Activated CD4-positive, alpha-beta T cell treated with anti-CD3 and anti-CD28 coated beads for 24 hours (primary cell): ENCODE data around the gene SLC22A16.
"Not testable (repeated sequence)": the region's sequence is repeated elsewhere in the genome, so short reads cannot be mapped to it uniquely, and the experiment has no call there.

ENCODE experiments used
- DNase-seq, 2 donors: peaks; one replicate each; pipeline ENCODE4 v3.0.0-alpha.2; 2020; ENCODE audit warnings: low read depth in 2 of 2

SLC22A16 gene, protein sequence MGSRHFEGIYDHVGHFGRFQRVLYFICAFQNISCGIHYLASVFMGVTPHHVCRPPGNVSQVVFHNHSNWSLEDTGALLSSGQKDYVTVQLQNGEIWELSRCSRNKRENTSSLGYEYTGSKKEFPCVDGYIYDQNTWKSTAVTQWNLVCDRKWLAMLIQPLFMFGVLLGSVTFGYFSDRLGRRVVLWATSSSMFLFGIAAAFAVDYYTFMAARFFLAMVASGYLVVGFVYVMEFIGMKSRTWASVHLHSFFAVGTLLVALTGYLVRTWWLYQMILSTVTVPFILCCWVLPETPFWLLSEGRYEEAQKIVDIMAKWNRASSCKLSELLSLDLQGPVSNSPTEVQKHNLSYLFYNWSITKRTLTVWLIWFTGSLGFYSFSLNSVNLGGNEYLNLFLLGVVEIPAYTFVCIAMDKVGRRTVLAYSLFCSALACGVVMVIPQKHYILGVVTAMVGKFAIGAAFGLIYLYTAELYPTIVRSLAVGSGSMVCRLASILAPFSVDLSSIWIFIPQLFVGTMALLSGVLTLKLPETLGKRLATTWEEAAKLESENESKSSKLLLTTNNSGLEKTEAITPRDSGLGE

DNA sequence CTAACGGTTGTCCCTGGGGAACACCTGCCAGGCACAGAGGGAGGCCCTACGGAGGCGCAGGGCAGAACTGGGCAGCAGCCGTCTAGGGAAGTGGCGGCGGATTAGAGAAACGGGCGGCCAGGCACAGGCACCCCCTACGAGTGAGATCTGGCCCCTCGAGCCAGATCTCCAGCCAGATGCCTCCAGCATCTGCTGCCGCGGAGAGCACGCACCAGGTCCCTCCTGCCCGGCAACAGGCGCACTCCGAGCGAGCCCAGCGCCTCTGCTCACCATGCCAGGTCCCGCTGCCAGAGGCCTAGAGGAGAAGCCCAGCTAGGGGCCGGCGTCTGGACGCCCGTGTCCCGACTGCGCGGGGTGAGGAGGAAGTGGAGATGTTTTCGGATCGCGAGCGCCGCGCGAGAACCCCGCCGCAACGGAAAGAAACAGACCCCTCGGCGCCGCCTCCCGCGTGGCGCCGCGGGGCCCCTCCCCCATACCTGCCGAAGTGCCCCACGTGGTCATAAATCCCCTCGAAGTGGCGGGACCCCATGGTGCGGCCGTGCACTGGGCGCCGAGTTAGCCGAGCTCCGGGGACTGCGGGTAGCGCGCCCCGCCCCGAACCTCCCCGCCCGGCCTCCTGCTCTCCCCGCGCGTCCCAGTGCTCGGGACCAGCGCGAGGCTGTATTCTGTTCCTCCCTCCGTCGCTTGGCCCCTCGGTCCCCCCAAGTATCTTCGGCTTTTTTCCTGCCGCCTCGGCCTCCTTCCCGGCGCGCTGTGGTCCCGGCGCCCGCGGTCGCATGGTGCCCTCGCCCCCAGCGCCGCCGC, at the start of gene SLC22A16:
Gene SLC22A16 (minus strand): TSS at position 568 of the 804 bp plus-strand sequence. CDS start 39 bp downstream, at position 529.
- DNase-seq, result no peak

DNA sequence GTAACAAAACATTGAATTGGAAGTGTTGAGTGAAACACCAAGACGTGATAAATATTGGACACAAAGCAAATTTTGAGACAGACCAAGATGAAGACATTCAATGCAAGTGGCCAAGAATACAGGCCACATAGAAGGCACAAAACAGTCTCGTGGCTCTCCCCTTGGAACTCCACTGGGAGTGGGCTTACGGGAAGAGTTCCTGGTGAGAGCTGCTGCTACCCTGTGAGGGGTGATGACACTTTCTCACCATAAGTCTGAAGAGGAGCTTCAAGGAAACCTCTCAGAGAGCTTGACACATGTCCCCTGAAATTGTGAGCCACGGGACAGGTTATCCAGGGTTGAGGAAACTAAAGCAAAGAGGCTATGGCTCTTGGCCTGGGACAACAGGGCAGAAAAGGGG, 48.6 kb upstream of the SLC22A16 start:
- no peak for DNase-seq

DNA sequence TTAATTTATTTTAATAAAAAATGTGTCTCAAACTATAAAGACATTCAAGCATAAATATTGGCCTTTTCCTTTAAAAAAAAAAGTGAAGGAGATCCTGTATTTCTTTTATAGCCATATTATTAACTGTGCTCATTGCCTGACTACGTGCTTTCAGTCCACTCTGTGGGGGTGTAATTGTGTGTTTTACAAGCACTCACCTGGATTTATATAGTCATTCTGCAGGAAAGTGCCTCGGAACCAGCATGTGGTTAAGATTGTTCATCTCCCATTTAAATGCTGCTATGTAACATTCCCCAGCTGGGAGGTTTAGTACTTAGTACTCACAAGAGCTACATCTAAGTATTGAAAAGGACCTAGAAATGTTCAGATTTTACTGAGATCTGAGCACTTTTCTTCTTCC, 47.9 kb upstream of the SLC22A16 start:
- DNase-seq, result no peak

DNA sequence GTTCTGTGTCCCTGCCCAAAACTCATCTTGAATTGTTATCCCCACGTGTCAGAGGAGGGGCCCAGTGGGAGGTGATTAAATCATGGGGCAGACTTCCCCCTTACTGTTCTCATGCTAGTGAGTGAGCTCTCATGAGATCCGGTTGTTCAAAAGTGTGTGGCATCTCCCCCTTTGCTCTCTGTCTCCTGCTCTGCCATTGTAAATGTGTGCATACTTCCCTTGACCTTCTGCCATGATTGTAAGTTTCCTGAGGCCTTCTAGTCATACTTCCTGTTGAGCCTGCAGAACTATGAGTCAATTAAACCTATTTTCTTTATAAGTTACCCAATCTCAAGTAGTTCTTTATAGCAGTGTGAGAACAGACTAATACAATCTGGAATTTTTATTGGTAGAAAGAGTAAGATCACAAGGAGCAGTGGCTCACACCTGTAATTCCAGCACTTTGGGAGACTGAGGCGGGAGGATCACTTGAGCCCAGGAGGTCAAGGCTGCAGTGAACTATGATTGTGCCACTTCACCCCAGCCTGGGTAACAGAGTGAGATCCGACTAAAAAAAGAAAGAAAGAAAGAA, 47.1 kb upstream of the SLC22A16 start:
- DNase-seq, result no peak

DNA sequence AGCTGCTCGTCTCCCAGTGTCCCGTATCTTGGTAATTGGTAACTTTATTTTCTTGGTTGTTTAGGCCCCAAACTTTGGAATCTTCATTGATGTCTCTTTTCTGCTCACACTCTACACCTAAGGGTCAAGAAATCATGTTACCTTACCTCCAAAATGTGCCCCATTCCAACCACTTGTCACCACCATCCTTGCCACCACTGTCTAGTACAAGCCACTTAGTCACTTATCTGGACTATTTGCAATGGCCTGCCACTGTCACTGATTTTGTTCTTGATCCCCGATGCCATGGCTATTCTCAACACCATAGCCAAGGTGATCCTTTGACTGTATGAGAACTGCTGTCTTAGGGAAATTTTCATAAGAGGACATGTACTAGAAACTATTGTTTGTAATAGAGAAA, 46.0 kb upstream of the SLC22A16 start:
- no peak for DNase-seq

DNA sequence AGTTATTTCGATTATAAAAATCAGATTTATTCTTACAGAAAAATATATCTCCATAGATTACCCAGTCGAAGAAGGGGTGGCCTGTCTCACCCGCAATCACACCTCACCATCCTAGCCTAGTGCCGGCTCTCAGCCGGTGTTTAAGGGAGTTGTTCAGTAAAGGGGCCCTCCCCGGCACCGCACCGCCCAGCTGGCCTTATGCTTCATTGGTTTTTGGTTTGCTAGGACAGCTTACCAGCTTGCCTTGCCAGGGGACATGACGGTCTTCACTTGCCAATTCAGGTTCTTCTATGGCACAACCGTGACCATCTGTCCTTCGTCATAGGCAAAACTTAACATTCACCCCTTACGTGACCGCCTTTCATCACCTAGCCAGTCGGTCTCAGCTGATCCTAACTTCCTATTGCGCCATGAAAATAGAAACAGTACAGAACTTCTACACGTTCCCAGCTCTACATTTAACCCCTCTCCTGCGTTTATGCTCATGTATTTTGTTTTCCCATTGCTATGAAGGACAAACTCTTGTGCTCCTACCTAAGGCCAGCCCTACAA, 44.7 kb upstream of the SLC22A16 start:
- DNase-seq, result no peak

DNA sequence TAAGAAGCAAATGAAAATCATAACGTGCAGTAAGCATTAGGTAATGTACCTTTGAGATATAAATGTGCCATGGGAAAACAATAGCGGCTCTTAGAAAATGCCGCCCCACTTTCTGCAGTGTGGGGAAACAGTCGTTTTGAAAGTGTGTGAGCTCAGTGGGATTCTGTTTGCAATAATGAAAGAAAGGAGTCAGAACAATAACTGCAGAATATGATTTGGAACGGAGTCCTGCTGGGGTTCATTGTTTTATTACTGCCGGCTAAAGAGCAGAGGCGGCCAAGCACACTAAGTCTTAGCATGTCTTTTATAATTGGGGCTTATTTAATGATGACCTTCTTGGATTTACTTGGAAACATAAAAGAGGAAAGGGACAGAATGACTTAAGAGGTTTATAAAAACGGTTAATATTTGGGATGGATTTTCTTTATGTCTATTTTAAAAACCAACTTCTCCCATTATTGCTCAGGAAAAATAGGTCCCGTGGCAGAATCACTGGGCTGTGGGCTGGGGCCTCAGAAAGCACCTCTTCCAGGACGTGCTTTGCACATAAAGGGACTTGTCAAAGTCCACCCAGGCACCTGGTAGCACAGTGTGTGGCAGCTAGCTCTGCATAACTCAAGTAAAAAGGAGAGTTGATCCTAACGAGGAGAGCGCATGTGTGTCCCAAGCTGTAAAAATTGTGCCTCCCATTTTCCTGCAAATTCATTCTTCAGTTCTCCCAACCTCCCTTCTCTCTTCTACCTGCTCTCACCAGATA, 44.0 kb upstream of the SLC22A16 start:
- DNase-seq, result no peak

DNA sequence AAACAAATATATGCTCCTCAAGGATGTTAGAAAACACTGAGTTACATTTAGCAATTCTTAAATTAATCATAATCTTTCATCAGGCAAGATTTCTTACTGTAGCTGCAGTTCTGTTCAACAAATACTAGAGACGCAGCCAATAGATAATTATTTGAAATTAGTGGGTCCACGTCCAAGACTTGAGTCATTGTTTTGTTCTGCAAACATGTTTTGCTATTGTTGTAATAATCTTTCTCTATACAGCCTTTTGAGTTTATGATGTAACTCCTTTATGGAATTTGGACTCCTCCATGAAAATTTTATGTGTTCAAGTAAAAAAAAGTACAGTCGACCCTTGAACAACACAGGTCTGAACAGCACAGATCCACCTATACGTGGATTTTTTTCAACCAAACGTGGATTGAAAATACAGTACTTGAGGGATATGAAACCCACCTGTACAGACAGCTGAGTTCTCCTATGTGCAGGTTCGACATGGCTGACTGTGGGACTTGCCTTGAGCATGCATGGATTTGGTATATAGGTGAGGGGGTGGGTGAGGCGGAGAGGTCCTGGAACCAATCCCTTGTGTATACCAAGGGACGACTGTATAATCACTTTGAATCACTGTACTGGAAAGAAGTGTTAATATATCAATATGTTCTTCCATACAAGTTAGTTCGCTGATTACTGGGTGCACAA, 41.3 kb upstream of the SLC22A16 start:
- no peak for DNase-seq

DNA sequence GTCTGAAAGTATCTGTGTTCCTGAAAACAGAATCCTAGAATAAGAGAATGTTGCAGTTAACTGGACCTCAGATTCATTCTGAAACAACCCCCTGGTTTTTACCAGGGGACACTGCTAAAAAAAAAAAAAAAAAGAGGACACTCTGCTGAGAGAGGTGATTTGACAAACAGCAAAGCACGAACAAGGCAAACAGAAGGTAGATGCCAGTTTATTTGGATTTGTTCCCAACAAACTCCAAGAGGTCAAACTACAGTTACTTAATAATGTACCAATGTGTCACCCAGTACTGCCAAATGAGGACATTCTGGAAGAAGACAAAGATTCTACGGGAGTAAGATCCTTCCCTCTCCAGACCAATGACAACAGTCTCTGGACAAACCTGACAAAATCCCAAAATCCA, 40.6 kb upstream of the SLC22A16 start:
- no peak for DNase-seq

DNA sequence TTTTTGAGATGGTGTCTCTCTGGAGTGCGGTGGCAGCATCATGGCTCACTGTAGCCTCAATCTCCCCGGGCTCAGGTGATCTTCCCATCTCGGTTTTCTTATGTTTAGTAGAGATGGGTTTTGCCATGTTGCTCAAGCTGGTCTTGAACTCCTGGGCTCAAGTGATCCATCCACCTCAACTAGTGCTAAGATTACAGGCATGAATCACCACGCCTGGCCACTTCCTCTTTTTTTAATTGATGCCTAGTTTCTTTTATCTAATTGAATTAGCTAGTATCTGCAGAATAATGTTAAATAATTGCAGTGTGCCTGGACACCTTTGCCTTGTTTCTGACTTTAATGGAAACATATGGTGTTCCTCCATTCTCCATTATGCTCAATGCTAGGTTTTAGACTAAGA, 38.4 kb upstream of the SLC22A16 start:
- DNase-seq, result no peak

DNA sequence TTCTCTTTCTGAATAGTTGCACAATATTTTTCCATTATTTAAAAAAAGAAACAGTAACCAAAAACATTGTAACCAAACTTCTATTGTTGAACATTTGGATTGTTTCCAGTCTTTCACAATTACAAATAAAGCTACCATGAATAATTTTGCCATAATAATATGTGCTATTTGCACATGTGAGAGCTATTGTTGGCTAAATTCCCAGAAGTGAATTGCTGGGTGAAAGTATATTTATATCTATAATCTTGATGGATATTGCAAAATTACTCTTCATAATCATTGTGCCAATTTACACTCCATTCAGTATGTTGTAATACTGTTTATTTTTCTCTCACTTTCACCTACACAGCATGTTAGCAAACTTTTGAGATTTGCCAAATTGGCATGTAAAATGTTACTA, 36.6 kb upstream of the SLC22A16 start:
- DNase-seq, result no peak

DNA sequence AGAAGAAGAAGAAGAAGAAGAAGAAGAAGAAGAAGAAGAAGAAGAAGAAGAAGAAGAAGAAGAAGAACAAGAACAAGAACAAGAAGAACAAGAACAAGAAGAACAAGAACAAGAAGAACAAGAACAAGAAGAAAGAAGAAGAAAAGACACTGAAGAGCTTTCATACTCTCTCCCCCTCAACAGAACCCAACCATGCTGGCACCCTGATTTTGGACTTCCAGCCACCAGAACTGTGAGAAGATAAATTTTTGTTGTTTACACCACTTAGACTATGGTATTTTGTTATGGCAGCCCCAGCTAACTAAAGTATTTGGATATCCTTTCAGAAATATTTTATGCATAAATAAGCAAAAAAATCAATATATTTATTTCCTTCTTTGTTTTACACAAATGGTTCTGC, 36.1 kb upstream of the SLC22A16 start:
- DNase-seq, result not testable (repeated sequence)

DNA sequence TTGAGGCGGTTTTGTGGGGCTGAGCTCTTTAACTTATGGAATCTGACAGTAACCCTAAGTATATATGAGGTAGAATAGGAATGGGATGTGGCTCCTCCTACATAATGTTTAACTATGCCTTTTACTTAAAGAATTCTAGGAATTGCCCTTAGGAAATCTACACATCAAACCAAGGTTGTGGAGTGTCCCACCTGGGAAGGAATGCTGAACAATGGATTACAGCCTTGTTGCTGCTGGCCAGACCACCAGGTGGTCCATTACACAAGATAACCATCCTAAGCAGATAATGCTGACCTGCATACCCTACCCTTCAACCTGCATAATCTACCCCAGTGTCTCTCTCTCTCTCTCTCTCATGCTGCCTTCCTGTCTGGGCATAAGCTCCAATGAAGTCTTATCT, 35.0 kb upstream of the SLC22A16 start:
- DNase-seq, result no peak

DNA sequence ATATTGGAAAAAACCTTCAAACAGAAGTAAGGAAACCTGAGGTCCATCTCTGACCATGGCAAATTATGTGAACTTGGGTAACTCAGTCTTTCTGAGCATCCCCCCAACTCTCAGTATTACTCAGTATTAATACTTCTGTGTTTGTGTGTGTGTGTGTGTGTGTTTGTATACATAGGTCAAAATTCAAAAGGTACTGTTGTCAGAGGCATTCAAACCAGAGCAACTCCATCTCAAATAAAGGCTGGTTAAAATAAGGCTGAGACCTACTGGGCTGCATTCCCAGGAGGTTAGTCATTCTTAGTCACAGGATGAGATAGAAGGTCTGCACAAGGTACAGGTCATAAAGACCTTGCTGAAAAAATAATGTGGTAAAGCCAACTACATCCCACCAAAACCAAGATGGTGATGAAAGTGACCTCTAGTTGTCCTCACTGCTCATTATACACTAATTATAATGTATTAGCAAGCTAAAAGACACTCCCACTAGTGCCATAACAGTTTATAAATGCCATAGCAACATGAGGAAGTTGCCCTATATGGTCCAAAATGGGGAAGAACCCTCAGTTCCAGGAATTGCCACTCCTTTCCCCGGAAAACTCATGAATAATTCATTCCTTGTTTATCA, 33.3 kb upstream of the SLC22A16 start:
- no peak for DNase-seq

DNA sequence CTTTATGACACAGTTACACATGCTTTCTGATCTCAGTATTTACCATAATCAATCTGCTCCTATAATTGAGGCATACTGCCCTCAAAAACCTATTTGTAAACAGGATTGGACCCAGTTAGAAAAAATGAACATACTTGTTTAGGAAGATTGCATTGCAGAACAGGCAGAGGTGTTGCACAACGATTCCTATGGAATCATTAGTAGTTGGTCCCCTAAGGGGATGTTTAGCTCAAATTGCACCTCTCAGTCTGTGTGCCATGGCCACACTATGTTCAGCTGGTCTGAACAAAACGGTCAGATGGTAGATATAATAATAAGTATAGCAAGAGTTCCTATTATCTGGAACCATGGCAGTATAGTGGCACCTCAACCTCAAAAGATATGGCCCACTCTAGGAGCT, 28.5 kb upstream of the SLC22A16 start:
- not testable (repeated sequence) for DNase-seq

DNA sequence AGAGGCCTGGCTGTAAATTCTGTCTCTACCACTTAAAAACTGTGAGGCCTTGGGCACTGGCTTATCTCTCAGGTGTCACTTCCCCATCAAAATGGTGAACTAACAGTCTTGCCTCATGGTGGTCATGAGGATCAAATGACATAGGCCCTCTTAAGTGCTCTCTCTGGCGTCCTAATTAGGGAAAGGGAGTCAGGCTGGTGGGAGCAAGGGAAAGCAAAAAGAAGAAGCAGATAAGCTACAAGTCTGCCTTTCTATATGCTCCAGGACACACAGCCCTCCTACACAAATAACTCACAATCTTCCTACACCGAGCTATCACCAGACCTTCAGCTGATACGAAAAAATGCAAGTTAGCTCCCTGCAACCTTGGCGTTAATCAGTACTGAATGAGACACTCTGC, 19.5 kb upstream of the SLC22A16 start:
- no peak for DNase-seq

DNA sequence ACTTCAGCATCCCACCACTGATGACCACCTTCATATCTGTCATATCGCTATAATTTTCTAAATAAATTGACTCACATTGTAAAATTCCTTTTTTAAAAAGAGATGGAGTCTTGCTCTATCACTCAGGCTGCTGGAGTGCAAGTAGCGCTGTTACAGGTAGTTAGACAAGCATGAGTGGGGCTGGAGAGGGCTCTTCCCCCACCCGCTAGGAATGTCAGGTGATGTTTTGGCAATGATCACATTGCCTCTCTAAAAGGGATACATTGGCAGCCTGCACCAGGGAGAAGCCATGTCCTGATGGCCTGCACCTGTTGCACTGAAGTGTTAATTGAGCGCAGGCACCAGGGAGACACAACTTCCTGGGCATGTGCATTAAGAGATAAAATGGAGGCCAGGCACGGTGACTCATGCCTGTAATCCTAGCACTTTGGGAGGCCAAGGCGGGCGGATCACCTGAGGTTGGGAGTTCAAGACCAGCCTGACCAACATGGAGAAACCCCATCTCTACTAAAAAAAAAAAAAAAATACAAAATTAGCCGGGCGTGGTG, 16.9 kb upstream of the SLC22A16 start:
- no peak for DNase-seq

DNA sequence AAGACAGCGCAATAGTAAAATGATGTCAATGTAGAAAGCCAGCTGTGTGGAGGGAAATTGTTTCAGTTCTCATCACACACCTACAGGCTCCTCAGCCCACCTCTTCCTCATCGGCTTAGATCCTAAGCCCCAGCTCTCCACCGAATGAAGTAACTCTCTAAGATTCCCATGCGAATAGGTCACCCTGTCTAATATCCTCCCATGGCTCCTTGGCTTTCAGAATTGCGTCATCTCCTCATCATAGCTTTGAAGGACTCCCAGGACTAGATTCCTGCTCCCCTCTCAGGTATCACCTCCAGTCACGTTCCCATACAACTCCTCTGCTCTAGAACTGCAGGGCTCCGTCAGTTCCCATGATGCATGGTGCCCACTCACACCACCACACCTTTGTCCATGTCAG, 16.2 kb upstream of the SLC22A16 start:
- DNase-seq, result no peak

DNA sequence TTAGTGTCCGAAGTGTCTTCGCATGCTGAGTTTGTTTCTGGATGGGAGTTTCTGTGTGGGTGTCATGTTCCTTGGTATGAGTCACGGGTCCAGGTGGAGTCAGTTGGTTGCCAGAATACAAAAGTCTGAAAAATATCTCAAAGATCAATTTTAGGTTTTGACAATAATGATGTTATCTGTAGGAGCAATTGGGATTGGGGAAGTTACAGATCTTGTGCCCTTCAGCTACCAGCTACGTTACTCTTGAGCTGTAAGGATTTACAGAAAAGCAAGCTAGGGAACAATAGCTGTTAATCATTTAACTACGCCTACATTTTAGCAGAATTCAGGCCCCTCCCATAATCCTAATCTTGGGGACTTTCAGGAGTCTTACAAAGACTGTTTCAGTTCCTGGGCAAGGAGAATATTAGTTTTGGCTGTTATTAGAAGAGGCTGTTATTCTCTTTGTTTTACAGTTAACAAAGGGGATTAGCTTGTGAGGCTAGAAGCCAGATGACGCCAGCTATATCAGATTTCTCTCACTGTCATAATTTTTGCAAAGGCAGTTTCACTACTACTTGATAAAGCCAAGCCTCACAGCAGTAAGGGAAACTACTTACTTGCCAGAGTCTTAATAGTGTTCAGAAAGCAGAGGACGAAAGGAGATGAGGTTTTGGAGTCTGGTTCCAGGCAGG, 15.4 kb upstream of the SLC22A16 start:
- no peak for DNase-seq

DNA sequence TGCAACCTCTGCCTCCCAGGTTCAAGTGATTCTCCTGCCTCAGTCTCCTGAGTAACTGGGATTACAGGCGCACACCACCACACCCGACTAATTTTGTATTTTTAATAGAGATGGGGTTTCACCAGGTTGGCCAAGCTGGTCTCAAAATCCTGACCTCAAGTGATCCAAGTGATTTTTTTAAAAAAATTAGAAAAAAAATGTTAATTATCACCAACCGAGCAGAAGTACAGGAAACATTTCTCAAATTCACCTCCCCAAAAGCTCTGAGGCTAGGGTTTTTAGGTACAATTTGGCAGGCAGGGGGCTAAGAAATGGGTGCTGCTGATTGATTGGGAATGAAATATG, 14.9 kb upstream of the SLC22A16 start:
- DNase-seq, result no peak
